Upper lobe of right lung (tissue), 1 donor: ENCODE data around the gene TMEM63C. TPM values are rescaled to one million over a fixed set of nuclear protein-coding genes. Genes with fewer than 3 reads are reported as not detected.

Experiments used
- ATAC-seq: fragments of 200-7000 bp; cut with Tn5 transposase; one replicate; pipeline ENCODE4 v1.9.1; 2020; ENCODE audit warnings: mild to moderate bottlenecking, moderate library complexity
- DNase-seq: peaks from one replicate; pipeline ENCODE4 v3.0.0-alpha.2; 2020
- H3K27ac ChIP-seq: fragments of 200-600 bp; one replicate; pipeline ENCODE4 v1.8.0; 2022
- H3K27me3 ChIP-seq: fragments of 200-600 bp; one replicate; pipeline ENCODE4 v1.8.0; 2022; ENCODE audit warnings: mild to moderate bottlenecking
- H3K36me3 ChIP-seq: fragments of 200-600 bp; one replicate; pipeline ENCODE4 v1.8.0; 2022
- H3K4me1 ChIP-seq: fragments of 200-600 bp; one replicate; pipeline ENCODE4 v1.8.0; 2022
- H3K4me3 ChIP-seq: fragments of 200-600 bp; one replicate; pipeline ENCODE4 v1.8.0; 2022; ENCODE audit warnings: mild to moderate bottlenecking
- H3K9me3 ChIP-seq: fragments of 200-600 bp; one replicate; pipeline ENCODE4 v1.8.0; 2022
- CTCF ChIP-seq: fragments of 200-600 bp; IDR thresholded peaks from one replicate; pipeline ENCODE4 v1.8.0; 2022; ENCODE audit warnings: antibody characterized with exemption
- intact Hi-C: fragments of 100-400 bp; cut with DNase I; formaldehyde crosslinking; loops from one replicate; pipeline ENCODE4 v1.11.0; 2022
- total RNA-seq: library from RNA; stranded (reverse); fragmentation: NEBNext Ultra II Directional; extraction: Animal tissue kit (Norgen Biotek cat#: 25700); gene quantifications from one replicate; pipeline ENCODE4 v1.2.1, GENCODE V29; 2021
- donor health status: DM: no; HTN: yes; CAD: no; lungs with severe emphysema.

Gene TMEM63C
- total RNA-seq, 1 donor from 2014 or later = 0.06 TPM

- Histone ChIP-seq H3K27ac (no peak overlapping the region), H3K27me3 (no peaks in the 10 kb centered on the region), H3K9me3 (no peaks in the 10 kb centered on the region), H3K4me1 (no peaks in the 10 kb centered on the region), H3K36me3 (no peaks in the 10 kb centered on the region), H3K4me3 (no peak overlapping the region)
- intact Hi-C loops = no loop called here
- DNase-seq = no peak
- TF ChIP-seq CTCF = no peak
- no peak for ATAC-seq
Observed at GRCh38 chr14:77225254-77225653, 43.7 kb downstream of the TMEM63C start.

- H3K36me3 ChIP-seq = no peaks in the 10 kb centered on the region
- no peaks in the 10 kb centered on the region for H3K9me3 ChIP-seq
- DNase-seq = no peak
- H3K27ac ChIP-seq = no peak overlapping the region
- no peaks in the 10 kb centered on the region for H3K27me3 ChIP-seq
- intact Hi-C loops = no loop called here
- no peak overlapping the region for H3K4me3 ChIP-seq
- ATAC-seq = no peak
- TF ChIP-seq CTCF = no peak
- H3K4me1 ChIP-seq = no peaks in the 10 kb centered on the region
Observed at GRCh38 chr14:77225892-77226557, 44.4 kb downstream of the TMEM63C start.

- ATAC-seq (no peak), DNase-seq (no peak)
- Histone ChIP-seq H3K4me1 (no peaks in the 10 kb centered on the region), H3K27ac (no peak overlapping the region), H3K27me3 (no peaks in the 10 kb centered on the region), H3K36me3 (no peaks in the 10 kb centered on the region), H3K9me3 (no peaks in the 10 kb centered on the region), H3K4me3 (no peak overlapping the region)
- no peak for TF ChIP-seq CTCF
- intact Hi-C loops = no loop called here
Observed at GRCh38 chr14:77228056-77228455, 46.5 kb downstream of the TMEM63C start.

GRCh38 chr14:77230914-77231313 is 49.3 kb downstream of the TMEM63C start:
- intact Hi-C loops = no loop called here
- ATAC-seq (no peak), DNase-seq (no peak)
- Histone ChIP-seq H3K9me3 (no peaks in the 10 kb centered on the region), H3K4me3 (no peak overlapping the region), H3K36me3 (no peaks in the 10 kb centered on the region), H3K4me1 (no peaks in the 10 kb centered on the region), H3K27me3 (no peaks in the 10 kb centered on the region), H3K27ac (no peak overlapping the region)
- TF ChIP-seq CTCF = no peak

- Histone ChIP-seq H3K27ac (no peak overlapping the region), H3K27me3 (no peaks in the 10 kb centered on the region), H3K4me1 (no peaks in the 10 kb centered on the region), H3K36me3 (no peaks in the 10 kb centered on the region), H3K4me3 (no peak overlapping the region), H3K9me3 (no peaks in the 10 kb centered on the region)
- no peak for TF ChIP-seq CTCF
- ATAC-seq (no peak), DNase-seq (no peak)
- intact Hi-C loops = no loop called here
Observed at GRCh38 chr14:77231721-77232120, 50.1 kb downstream of the TMEM63C start.

GRCh38 chr14:77236814-77237213 is 55.2 kb downstream of the TMEM63C start:
- Histone ChIP-seq H3K27me3 (no peaks in the 10 kb centered on the region), H3K4me3 (no peak overlapping the region), H3K4me1 (no peaks in the 10 kb centered on the region), H3K9me3 (no peaks in the 10 kb centered on the region), H3K27ac (no peak overlapping the region), H3K36me3 (no peaks in the 10 kb centered on the region)
- intact Hi-C loops = no loop called here
- DNase-seq = no peak
- ATAC-seq = no peak
- TF ChIP-seq CTCF = no peak
